ENCODE results near the gene HOTAIR.

- TF ChIP-seq CTCF (conservative IDR thresholded peaks at IDR 0.05 in 1 of 2, IDR thresholded peaks at IDR 0.05 in 1 of 2; ENCODE audit: extremely low read depth in 1 of 2, insufficient read depth in 1 of 2, low read depth in 1 of 2, low read length in 2 of 2) (no peak), EZH2 (IDR thresholded peaks at IDR 0.05; ENCODE audit: borderline replicate concordance, low read length) (no peak)
These were observed 41.8 kb upstream of the HOTAIR start for GRCh38 chr12:54016478-54016964.

Measured in mammary epithelial cell (primary cell).